GM13977 (cell line): ENCODE results near the gene HBA1.
A peak's percentile ranks its signal among the peaks of the same experiment; 100 is the strongest.
"Not testable (repeated sequence)": the region's sequence is repeated elsewhere in the genome, so short reads cannot be mapped to it uniquely, and the experiment has no call there.

ENCODE experiments used
- DNase-seq: peaks from one replicate; pipeline ENCODE4 v3.0.0; 2012; ENCODE audit warnings: low spot score
- in situ Hi-C: fragments of 300-500 bp; cut with MboI; formaldehyde crosslinking; loops from one replicate; pipeline ENCODE4 v1.12.0; 2022; ENCODE audit warnings: low sequenced_read_pairs, low pct_unique_long_range_greater_than_20kb, mixed read lengths, inconsistent platforms; ENCODE audit not compliant: unreplicated experiment
- TF ChIP-seq, protein P1 (sequence below): IDR thresholded peaks from 2 replicates; pipeline ENCODE4 v1.5.1; 2012; ENCODE audit warnings: mild to moderate bottlenecking, control low read depth; ENCODE audit not compliant: insufficient read depth; ENCODE audit errors: extremely low read depth, missing control alignments

The HBA1 gene

DNA sequence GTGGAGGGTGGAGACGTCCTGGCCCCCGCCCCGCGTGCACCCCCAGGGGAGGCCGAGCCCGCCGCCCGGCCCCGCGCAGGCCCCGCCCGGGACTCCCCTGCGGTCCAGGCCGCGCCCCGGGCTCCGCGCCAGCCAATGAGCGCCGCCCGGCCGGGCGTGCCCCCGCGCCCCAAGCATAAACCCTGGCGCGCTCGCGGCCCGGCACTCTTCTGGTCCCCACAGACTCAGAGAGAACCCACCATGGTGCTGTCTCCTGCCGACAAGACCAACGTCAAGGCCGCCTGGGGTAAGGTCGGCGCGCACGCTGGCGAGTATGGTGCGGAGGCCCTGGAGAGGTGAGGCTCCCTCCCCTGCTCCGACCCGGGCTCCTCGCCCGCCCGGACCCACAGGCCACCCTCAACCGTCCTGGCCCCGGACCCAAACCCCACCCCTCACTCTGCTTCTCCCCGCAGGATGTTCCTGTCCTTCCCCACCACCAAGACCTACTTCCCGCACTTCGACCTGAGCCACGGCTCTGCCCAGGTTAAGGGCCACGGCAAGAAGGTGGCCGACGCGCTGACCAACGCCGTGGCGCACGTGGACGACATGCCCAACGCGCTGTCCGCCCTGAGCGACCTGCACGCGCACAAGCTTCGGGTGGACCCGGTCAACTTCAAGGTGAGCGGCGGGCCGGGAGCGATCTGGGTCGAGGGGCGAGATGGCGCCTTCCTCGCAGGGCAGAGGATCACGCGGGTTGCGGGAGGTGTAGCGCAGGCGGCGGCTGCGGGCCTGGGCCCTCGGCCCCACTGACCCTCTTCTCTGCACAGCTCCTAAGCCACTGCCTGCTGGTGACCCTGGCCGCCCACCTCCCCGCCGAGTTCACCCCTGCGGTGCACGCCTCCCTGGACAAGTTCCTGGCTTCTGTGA is at the start of gene HBA1:
TSS of gene HBA1 (plus strand) at position 204 of the 906 bp plus-strand sequence. CDS start at position 241, 37 bp downstream.
- in situ Hi-C loops, DNase-seq: not testable (repeated sequence)

DNA sequence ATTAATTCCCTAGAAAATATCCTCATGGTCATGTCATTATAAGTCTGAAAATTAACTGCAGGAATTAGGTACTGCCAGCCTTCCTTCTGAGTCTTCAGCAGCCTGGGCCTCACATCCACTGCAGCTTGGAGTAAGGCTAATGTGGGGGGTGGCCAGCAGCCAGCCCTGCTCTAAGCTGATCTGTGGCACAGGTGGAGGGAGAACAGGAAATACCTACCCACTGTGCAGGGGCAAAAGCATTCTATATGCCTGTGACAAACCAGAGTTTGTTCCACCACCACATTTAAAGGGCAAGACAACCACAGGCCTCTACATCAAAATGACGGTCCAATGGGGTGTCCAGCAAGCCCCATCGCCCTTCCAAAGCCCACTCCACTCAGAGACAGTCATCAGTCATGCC is 47.4 kb upstream of the HBA1 start:
- in situ Hi-C loops = no loop called here
- no peak for DNase-seq
- TF ChIP-seq, protein P1, sequence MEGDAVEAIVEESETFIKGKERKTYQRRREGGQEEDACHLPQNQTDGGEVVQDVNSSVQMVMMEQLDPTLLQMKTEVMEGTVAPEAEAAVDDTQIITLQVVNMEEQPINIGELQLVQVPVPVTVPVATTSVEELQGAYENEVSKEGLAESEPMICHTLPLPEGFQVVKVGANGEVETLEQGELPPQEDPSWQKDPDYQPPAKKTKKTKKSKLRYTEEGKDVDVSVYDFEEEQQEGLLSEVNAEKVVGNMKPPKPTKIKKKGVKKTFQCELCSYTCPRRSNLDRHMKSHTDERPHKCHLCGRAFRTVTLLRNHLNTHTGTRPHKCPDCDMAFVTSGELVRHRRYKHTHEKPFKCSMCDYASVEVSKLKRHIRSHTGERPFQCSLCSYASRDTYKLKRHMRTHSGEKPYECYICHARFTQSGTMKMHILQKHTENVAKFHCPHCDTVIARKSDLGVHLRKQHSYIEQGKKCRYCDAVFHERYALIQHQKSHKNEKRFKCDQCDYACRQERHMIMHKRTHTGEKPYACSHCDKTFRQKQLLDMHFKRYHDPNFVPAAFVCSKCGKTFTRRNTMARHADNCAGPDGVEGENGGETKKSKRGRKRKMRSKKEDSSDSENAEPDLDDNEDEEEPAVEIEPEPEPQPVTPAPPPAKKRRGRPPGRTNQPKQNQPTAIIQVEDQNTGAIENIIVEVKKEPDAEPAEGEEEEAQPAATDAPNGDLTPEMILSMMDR = no peak

DNA sequence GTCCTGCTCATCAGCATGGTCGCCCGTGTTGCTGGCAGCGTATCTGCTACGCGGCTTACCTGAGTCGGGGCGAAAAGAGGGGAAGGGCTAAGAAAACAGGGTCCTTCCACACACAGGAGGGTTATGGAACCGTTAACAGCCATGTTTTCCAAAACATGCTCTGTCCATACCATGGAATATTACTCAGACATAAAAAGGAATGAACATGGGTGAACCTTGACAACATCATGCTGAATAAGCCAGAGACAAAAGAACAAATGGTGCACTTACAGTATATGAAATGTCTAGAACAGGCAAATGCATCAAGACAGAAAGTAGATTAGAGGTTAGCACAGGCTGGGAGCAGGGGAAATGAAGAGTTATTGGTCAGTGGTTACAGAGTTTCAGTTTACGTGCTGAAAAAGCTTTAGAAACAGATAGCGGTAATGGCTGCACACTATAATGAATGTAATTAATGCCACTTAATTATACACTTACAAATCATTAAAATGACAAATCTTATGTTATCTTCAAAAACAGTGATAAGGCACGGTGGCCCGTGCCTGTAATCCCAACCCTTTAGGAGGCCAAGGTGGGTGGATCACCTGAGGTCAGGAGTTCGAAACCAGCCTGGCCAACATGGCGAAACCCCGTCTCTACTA is 45.8 kb upstream of the HBA1 start:
- TF ChIP-seq, protein P1 = no peak
- in situ Hi-C loops = no loop called here
- DNase-seq = no peak

DNA sequence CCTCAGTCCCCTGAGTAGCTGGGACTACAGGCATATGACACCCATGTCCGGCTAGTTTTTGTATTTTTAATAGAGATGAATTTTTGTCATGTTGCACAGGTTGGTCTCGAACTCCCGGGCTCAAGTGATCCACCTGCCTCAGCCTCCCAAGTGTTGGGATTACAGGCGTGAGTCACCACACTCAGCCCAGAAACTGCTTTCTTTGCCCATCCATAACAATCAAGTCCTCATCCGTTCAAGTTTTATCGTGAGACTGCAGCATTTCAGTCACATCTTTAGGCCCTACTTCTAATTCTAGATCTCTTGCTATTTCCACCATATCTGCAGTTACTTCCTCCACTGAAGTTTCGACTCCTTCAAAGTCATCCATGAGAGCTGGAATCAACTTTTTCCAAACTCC is 44.4 kb upstream of the HBA1 start:
- DNase-seq = no peak
- in situ Hi-C loops = no loop called here
- TF ChIP-seq, protein P1 = no peak

DNA sequence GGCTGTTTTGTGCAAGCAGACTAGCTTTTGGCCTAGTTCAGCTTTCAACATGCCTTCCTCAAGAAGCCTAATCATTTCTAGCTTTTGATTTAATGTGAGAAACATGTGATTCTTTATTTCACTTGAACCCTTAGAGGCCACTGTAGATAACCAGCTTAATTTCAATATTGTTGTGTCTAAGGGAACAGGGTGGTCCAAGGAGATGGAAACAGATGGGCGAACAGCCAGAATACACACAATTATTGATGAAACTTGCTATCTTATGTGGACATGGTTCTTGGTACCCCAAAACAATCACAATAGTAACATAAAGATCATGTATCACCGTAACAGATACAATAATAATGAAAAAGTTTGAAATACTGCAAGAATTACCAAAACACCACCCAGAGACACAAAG is 42.8 kb upstream of the HBA1 start:
- DNase-seq = no peak
- TF ChIP-seq, protein P1 = no peak
- in situ Hi-C loops = no loop called here

DNA sequence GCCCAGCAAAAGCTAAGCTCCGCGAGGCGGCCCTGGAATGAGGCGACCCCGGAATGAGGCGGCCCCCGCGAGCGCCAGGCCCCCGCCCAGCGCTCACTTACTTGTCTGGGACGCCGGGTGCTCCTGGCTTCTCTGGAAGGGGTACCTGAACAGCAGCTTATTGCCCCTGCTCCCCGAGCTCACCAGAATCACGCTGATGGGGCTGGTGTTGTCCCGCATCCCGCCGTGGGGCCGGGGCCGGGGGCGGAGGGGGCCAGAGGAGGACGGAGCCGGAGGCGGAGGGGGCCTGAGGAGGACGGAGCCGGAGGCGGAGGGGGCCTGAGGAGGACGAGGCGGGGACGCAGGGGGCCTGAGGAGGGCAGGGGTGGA is 38.4 kb upstream of the HBA1 start:
- in situ Hi-C loops = no loop called here
- DNase-seq = peak; percentile 48

More for the DNA sequence above, 38.4 kb upstream of the HBA1 start:
- TF ChIP-seq, protein P1 = no peak
